Measurements from ENCODE around the gene IL4I1.

- TF ChIP-seq POLR2A (IDR thresholded peaks at IDR 0.05) (no peak), CTCF (IDR thresholded peaks at IDR 0.05) (no peak), EP300 (IDR thresholded peaks at IDR 0.05) (no peak)
These were observed 49.7 kb upstream of the IL4I1 start for GRCh38 chr19:49946415-49946814.
